Choroid plexus epithelial cell (primary cell): Measurements from ENCODE around the gene POLA1.

ENCODE experiments used
- DNase-seq: peaks from one replicate; pipeline ENCODE4 v3.0.0-alpha.2; 2010; ENCODE audit warnings: low read depth
- H3K4me3 ChIP-seq: 2 replicates; pipeline ENCODE4 v1.5.1; 2011; ENCODE audit warnings: low read depth, mild to moderate bottlenecking, control low read depth, low read length, moderate library complexity
- TF ChIP-seq, protein P1 (sequence below): conservative IDR thresholded peaks from 2 replicates; pipeline ENCODE4 v1.5.1; 2011; ENCODE audit warnings: low read depth, mild to moderate bottlenecking, control low read depth, inconsistent platforms, low read length, moderate library complexity

POLA1 gene

DNA sequence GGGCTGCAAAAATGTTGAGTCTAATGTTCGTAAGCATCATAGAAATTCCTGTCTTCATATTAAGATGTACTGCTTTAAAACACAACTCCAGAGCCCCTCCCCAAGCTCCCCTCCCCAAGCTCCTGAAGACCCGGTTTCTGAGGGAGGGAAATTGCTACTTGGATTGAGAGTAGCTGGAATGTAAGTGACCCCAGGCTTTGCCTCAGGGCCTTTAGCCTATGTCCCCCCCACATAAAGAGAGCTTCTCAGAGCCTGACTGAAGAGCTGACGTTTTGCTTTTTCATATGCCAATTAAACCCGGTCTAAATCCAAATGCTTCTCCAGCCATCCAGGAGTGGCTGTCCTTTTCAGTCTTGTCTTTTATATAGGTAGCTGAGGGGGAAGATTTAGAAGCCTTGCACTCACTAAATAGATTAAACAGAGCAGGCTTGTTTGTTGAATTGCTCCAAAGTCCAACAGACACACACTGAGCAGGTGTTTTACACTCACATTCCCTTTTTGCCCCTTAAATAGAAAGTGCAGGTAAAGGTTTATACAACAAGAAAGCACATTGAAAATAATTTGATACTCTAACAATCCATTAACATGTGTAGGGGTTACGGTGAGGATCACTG, 302.5 kb downstream of the POLA1 start:
- TF ChIP-seq, protein P1, sequence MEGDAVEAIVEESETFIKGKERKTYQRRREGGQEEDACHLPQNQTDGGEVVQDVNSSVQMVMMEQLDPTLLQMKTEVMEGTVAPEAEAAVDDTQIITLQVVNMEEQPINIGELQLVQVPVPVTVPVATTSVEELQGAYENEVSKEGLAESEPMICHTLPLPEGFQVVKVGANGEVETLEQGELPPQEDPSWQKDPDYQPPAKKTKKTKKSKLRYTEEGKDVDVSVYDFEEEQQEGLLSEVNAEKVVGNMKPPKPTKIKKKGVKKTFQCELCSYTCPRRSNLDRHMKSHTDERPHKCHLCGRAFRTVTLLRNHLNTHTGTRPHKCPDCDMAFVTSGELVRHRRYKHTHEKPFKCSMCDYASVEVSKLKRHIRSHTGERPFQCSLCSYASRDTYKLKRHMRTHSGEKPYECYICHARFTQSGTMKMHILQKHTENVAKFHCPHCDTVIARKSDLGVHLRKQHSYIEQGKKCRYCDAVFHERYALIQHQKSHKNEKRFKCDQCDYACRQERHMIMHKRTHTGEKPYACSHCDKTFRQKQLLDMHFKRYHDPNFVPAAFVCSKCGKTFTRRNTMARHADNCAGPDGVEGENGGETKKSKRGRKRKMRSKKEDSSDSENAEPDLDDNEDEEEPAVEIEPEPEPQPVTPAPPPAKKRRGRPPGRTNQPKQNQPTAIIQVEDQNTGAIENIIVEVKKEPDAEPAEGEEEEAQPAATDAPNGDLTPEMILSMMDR, result no peak
- DNase-seq, result no peak
- no peak overlapping the region for H3K4me3 ChIP-seq

DNA sequence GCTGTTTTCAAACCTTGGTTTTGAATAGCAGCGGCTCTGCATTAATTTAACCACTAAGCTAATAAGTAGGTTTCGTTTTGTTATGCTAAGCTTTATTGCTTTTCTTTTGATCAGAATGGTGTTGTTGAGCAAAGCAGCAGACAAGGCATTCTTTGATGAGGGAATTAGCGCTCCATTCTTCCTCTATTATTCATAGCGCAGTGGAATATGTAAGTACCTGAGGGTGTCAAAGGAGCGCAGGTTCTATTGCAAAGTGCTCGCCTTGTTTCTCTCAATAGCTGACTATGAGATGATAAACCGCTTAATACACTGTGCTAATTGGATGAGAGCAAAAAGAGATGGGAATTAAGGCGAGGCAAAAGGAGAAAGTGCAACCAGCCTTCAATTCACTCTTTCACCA, 305.8 kb downstream of the POLA1 start:
- no peak overlapping the region for H3K4me3 ChIP-seq
- TF ChIP-seq, protein P1, result no peak
- DNase-seq, result no peak

DNA sequence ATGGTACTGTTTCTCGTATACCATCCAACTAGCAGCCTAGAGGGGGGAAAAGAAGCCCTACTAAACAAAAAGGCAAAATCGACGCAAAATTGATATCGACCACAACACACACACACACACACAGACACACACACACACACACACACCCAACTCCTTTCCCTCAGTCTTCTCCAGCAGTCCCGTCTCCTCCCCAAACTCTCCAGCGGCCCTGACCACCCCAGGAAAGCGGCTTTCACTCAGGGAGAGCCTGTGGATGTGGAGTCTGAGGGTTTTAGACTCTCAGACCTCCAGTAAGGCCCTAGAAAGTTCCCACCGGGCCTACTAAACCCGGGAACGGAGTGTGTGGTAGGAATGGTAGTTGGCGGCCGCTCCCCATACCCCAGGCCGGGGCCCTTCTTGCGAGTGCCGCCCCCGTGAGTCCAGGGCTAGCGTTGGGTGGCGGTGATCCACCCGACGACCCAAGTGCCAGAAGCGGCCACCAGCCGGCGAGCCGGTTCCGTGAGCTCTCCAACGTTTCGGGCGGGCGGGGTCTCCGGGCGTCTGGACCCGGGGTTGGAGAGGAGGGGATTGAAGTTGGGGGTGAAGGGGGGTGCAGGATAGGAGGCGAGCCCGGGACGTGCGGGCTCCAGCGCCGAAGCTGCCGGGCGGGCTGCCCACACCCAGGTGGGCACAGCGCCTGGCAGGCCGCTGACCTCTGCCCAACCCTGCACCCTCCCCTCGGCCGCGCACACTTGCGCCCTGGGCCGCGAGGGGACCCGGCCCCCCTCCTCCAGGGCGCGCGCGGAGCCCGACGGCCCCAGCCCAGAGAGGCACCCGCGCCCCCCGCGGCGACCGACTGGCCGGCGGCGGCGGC, 308.3 kb downstream of the POLA1 start:
- DNase-seq, result no peak
- no peak overlapping the region for H3K4me3 ChIP-seq
- TF ChIP-seq, protein P1, result no peak

DNA sequence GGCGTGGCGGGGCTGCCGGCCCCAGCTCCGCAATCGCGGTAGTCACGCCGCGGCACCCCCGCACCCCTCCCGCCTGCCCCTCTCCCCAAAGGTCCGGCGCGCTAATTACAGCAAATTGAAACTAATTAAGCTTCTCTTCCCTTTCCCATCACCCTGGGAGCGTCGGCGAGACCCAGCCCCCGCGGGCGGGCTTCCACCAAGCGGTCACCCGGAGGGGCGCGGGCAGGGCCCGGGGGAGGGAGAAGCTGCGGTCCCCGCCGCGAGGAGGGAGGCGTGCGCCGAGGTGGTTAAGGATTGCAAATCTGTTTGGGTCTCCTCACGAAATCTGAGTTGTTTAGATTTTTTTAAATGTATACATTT, 308.9 kb downstream of the POLA1 start:
- no peak for DNase-seq
- H3K4me3 ChIP-seq, result peak overlapping the region; percentile 31
- TF ChIP-seq, protein P1, result no peak

DNA sequence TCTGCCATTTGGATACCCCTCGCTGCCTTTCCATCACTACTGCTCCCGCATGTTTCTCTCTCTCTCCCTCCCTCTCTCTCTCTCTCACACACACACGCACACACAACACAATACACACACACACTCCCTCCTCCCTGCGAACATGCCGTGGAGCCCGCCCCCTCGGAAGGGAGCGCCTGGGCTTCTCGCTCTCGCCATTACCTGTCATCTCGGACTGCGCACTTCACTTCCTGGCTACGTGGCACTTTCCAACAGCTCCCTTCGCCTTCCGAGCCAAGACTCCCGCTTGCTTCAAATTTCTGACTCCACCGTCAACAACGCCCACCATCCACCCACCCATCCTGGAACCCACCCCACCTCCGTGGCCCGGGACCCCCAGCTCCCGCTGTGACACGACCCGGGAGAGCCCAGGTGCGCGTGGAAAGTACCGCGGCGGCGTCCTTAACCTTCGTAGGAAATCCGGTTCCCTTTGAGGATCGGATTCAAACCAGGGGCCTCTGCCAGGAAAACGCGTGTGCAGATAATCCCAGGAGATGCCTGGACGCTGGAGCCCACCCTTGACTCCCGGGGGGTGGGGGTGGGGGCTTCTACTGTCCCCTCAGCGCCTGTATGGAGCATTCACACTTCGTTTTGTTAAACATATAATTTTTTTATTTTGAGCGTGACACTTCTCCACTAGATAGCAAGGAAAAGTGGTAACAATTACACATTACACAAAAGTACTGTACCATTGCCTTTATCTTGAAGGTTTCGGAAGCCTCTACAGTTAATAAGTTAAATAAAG, 309.5 kb downstream of the POLA1 start:
- H3K4me3 ChIP-seq, result peak overlapping the region; percentile 31
- TF ChIP-seq, protein P1, result no peak
- no peak for DNase-seq

DNA sequence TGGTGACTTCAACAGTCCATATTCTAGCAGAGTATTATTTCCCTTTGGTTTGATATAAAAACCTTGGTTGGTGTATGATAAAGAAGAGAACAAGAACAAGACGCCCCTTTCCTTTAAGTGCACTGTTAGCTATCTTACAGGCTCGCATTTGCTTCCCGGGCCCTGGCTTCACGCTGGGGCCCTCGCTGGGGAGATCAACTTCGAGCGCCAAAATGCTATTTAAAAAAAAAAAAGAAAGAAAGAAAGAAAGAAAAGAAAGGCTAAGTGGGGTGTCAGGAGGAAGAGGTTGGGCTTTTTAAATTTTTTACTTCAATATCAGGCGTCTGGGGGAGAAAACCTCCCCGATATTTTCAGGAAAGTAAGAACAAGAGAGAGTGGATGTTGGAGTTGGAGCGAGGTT, 310.3 kb downstream of the POLA1 start:
- H3K4me3 ChIP-seq, result no peak overlapping the region
- TF ChIP-seq, protein P1, result no peak
- no peak for DNase-seq
